Stimulated activated CD8-positive, alpha-beta memory T cell treated with anti-CD3 and anti-CD28 coated beads, Interleukin-15, amount 100 ng/mL, for 48 hours (primary cell): ENCODE data around the gene MBD5.
"Not testable (repeated sequence)": the region's sequence is repeated elsewhere in the genome, so short reads cannot be mapped to it uniquely, and the experiment has no call there.

Experiments
- DNase-seq, 2 donors: peaks; one replicate each; pipeline ENCODE4 v3.0.0-alpha.2; 2020; ENCODE audit warnings: low read depth in 2 of 2

The MBD5 gene

DNA sequence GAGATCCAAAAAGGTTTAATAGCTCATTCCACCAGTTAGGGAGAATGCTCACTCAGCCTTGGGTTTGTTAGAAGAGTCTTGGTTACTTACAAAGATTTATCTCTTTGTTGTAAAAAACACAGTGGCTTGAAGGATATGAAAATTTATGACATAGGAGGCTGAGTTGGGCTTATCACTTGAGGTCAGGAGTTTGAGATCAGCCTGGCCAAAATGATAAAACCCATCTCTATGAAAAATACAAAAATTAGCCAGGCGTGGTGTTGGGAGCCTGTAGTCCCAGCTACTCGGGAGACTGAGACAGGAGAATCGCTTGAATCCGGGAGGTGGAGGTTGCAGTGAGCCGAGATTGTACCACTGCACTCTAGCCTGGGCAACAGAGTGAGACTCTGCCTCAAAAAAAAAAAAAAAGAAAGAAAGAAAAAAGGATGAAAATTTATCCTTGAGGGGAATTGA, 522.2 kb downstream of the MBD5 start:
- DNase-seq, result not testable (repeated sequence)

DNA sequence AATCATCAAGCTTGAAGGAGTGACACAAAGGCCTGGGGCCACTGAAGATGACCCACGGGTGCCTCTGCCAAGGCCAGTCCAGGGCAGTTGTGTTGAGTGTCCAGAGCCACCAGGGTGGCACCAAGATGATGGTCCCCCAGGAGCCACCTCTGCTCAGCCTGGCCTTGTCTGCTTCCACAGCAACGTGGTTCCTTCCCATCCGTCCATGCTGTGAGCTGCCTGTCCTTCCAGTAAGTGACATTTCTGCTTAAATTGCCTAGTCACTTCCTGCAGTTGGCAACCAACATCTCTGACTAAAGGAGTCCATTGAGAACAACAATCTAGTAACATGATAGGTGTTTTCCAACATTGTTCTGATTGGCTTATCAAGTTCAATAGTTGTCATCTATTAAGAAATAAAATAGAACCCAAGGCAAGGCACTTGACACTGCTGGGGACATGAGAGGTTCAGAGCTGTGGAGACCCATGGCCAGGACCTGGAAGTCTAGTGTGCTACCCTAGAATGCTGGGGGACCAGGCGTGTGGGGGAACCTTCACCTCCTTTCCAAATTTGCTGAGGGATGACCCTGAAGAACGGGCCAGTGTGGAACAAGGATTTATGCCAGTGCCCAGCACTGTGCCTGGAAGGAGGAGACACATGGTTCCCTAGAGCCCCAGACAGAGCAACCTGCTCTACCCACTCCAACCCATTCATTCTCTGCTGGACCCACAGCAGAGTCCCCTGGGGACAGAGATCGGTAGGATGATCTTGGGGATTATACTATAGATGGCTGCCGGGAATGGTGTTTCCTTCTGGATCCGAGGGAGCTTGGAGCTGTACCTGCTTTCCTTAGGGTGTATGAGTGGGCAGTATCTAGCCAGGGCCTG, 524.7 kb downstream of the MBD5 start:
- no peak for DNase-seq

DNA sequence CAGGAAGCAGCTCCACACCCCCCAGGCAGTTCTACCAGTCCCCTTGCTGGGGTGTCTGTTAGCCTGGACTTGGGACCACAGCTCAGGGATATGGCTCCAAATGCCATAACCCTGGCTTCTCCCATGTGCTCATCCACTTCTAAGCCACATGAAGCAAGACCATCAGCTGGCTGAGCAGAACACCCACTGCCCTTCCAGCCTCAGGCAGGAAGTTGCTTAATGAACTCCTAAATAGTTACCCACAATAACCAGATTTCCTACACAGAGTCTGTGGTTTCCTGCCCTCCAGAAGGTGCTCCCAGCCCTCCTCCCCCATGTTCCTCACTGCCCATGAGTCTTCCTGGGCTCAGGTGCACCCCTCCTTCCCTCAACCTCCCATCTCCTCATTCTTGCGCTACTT, 525.4 kb downstream of the MBD5 start:
- no peak for DNase-seq

DNA sequence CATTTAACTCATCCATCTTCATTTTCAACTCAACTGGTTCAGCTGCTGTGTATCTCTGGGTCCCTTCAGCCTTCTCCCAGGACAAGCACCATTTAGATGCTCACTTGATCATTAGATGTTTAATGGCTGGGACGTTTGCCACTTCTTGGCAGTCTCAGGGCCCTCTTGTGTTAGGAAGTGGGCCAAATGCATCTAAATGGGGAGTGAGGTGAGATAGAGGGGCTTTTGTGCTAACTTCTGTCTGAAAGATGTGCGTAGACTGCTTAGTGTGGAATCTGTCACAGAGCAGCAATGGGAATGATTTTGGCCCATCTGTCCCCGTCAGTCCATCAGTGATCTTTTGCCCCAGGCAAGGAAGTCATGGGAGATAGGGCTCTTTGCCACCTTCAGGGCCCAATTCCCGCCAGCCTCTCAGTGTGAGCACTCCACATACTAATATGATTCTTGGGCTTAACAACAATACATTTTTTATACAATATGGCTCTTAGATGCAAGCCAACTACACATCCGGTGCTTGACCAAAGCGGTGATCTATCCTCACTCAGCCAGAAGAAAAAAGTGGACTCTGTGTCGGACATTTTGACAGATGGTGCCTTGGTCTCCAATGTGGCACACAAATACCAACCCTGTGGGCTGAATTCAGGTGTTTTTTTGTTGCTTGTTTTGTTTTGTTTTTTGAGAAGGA, 528.0 kb downstream of the MBD5 start:
- DNase-seq, result no peak

DNA sequence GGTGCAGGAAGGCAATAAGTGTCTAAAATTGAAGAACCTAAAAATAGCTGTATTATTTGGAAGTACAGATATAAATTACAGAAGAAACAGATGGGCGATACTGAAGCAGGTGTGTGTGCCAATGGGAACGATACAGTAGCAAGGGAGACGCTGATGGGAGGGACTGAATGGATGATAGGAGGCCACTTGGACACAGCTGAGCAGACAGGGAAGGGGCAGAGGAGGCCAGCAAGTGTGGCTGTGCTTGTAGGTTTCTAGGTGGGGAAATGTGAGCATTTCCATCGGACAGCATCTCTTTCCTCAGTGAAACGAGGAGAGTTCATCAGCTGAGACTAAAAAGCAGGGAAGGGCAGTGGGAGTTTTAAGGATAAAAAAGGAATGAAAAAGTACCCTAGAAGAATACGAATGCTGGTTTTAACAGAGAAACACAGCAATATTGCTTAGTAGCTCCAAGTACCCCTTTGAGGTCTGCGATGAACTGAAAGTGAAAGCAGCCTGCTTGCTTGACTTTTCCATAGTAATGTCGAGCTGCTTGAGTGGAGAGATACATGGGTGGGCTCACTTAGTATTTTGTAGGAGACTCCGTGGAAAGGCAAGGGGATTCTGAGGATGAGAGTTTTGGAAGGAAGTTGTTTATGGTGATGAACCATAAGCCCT, 531.9 kb downstream of the MBD5 start:
- DNase-seq, result no peak

DNA sequence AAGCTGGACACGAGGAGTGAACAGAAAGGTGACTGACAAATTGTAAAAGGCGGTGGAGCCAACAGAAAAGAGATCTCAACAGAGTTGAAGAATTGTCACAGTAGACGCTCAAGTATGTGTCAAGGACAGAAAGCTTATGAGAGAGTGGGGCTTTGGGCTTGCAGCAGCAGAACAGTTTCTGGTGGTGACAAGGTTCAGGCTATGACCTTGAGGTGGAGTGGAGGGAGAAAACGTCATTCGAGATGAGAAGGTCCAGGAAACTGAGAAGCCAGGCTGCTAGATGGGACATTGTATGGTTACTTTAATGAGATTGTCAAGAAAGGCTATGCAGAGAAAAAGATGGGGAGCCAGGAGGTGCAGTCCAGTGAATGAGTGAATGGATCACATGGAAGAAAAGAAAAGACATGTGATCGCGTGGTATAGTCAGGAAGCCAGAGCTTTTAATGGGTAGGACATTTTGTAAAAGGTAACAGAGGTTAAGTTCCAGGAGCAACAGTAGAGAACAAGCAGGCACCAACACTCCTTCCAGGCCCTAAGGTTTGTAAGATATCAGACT, 532.5 kb downstream of the MBD5 start:
- DNase-seq, result no peak

DNA sequence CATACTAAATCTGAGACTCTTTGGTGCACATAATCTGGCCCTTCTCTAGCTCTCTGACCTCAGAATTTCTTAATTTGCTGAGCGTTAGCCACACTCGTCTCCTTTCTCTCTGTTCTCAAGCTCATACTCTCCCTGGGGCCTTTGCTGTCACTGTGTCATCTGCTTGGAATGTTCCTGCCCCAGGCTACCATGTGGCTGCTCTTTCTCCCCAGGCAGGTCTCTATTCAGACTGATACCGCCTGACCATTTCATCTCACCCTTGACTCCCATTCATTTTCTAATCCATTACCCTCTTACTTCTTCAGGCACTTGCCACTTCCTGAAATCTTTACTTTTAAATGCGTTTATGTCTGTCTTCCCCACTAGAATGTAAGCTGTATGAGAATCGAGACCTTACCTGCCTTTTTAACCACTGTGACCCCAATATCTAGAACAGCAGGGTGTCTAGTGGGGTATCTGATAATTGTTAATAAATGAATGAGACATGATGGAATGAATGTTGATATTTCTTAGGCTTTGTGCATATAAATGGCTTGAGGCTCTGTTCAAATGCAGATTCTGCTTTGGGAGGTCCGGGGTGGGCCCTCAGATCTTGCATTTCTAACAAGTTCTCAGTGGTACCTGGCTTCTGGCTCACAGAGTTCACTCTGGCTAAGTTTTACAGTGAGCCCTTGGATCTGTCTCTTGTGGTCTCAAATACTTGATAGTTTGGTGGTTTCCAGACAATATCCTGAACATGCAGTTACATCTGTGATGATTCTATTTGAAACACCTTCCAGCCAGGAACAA, 533.8 kb downstream of the MBD5 start:
- DNase-seq, result no peak

DNA sequence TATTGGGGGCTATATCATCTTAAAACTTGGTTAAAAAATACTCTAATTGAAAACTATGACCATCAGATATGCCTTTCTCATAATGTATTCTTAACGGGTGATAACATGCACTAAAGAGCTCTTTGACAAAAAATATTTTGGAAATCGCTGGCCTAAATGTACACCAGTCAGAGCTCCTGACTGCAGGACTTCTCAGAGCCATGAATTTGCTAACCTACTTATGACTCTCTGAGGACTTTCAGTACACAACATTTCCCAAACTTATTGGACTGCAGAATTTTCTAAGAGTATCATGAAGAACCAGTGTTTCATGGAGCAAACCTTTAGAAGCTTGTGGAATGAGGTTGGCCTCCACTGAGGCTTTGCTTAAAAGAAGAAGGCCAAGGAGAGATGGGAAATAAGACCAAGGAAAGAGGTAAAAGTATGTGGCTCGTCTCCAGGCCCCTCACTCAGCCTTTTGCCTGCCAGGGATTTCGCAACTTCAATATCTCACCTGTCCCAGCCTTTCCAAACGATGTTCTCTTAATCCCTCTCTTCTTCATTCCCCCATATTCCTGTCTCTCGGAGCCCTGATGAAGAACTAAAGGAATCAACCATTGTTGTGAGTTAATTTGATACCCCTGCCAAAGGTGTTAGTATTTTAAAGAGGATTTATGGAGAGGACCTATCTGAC, 534.9 kb downstream of the MBD5 start:
- DNase-seq, result no peak

DNA sequence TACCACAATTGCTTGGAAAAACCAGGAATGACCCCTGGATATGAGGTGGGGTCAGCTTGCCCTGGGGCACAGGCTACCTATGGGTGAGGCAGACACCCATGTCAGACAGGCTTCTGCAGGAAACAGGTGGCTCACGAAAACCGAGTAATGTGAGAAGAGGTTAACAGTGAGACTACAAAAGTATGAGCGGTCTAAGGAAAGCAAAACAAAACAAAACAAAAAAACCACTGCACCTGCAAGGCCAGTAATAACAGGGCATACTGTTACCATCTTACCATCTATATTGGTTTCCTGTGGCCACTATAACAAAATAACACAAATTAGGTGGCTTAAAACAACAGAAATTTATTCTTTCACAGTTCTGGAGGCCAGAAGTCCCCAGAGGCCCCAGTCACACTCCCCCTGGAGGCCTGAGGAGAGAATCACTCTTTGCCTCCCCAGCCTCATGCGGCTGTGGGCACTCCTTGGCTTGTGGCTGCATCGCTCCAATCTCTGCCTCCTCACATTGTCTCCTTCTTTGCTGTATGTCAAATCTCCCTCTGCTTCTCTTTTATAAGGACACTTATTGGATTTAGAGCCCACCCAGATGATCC, 537.0 kb downstream of the MBD5 start:
- DNase-seq, result no peak

DNA sequence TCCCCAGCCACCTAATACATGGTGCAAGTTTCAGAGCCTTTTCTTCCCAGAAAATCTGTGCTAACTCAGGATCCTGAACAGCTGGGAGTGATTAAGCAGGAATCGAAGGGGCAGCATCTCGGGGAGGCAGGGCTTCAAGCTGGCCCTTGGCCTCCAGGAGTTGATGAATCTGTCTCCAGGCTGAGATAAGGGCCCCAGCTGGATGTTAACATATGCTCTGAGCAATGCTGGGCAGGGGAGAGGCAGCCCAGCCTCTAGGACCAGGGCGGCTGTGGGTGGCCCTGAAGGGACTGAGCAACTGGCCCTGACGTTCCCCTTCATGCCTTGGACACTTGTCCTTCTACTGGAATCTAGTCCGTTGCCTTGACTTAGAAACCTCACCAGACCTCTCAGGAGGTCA, 539.6 kb downstream of the MBD5 start:
- DNase-seq, result no peak

DNA sequence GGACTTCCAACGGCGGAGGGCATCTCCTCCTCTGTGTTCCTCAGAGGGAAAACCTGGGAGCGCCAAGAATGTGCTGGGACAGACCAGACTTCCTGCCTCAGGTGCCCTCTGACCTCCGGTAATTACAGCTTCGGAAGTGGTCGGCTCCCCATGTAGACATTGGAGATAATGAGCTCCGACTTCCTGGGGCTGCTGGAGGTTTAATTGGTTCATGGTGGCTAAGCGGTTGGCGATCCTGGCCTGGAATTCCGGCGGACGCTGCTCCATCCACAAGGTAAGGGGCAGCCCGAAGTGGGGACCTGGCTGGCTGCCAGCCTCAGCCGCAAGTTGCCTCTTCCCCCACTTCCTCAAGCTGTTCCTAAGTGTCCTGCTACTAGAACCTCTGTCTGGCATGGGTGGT, 540.5 kb downstream of the MBD5 start:
- DNase-seq, result no peak

DNA sequence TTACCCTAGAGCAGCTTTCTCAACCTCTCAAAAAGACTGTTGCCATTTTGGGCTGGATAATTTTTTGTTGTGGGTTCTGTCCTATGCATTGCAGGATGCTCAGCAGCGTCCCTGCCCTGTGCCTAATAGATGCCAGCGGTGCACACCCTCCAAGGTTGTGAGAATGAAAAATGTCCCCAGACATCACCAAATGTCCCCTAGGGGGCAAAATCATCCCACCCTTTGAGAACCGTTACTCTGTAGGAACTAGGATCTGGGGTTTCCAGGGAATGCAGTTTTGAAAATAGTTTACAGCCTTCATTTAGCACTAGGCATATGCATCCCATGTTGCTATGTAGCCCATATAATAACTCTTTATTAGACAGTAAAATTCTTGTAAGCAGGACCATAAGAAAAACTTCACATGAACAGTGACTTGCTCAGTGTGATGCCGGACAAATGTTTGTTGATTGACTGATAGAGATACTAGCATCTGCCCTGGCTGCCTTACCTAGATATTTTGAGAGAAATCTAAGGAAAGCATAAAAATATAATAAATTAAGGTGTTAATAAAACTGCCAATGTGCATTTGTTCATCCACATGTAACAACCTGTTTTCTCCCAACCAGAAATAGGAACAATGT, 544.5 kb downstream of the MBD5 start:
- no peak for DNase-seq
